Astrocyte (in vitro differentiated cells and primary cell): ENCODE data around the gene OBSL1.

Experiments
- CTCF ChIP-seq: IDR thresholded peaks from 2 replicates; pipeline ENCODE4 v1.5.1; 2011; ENCODE audit warnings: low read depth, mild to moderate bottlenecking, inconsistent platforms, low read length, moderate library complexity; ENCODE audit not compliant: insufficient read depth
- EZH2 ChIP-seq: IDR thresholded peaks from 2 replicates; pipeline ENCODE4 v1.6.1; 2012; ENCODE audit warnings: mild to moderate bottlenecking, low read length, inconsistent platforms; ENCODE audit not compliant: insufficient read depth

GRCh38 chr2:219612577-219613286 lies 41.4 kb upstream of the OBSL1 start:
- TF ChIP-seq CTCF (no peak), EZH2 (no peak)
